GM23338 (cell line): ENCODE results near the gene OPTC.

ENCODE experiments used
- CREB1 ChIP-seq: fragments of 250-450 bp; sonication (Bioruptor Pico); IDR thresholded peaks from 2 replicates; pipeline ENCODE4 v1.5.0; 2020; ENCODE audit warnings: low read depth, mild to moderate bottlenecking, moderate library complexity
- EZH2 ChIP-seq: fragments of 200-600 bp; sonication (generic); IDR thresholded peaks from one replicate; pipeline ENCODE4 v1.8.0; 2017; ENCODE audit warnings: antibody characterized with exemption, mild to moderate bottlenecking, low read depth; ENCODE audit not compliant: unreplicated experiment
- EZH2phosphoT487 ChIP-seq: fragments of 200-600 bp; sonication (generic); IDR thresholded peaks from one replicate; pipeline ENCODE4 v1.8.1; 2018; ENCODE audit warnings: antibody characterized with exemption; ENCODE audit not compliant: unreplicated experiment
- JUNB ChIP-seq: IDR thresholded peaks from one replicate; pipeline ENCODE4 v1.6.1; 2016; ENCODE audit warnings: antibody characterized with exemption; ENCODE audit not compliant: unreplicated experiment
- POLR2AphosphoS5 ChIP-seq: IDR thresholded peaks from 2 replicates; pipeline ENCODE4 v1.6.1; 2016; ENCODE audit warnings: antibody characterized with exemption, low read depth
- STAT1 ChIP-seq: IDR thresholded peaks from one replicate; pipeline ENCODE4 v1.6.1; 2016; ENCODE audit warnings: antibody characterized with exemption; ENCODE audit not compliant: unreplicated experiment
- ZNF114 ChIP-seq: fragments of 250-450 bp; sonication (Bioruptor Pico); IDR thresholded peaks from 2 replicates; pipeline ENCODE4 v1.5.0; 2020; ENCODE audit warnings: mild to moderate bottlenecking, moderate library complexity
- TF ChIP-seq, protein P1 (sequence below): IDR thresholded peaks from one replicate; pipeline ENCODE4 v1.6.1; 2018; ENCODE audit warnings: antibody characterized with exemption; ENCODE audit not compliant: unreplicated experiment
- TF ChIP-seq, protein P2 (sequence below), 2 experiments: fragments of 200-600 bp in 1 of 2; sonication (generic) in 1 of 2; conservative IDR thresholded peaks; 2 replicates each; pipeline versions ENCODE4 v1.5.1 to v1.6.1; 2016 to 2017; ENCODE audit warnings: antibody characterized with exemption in 2 of 2, low read depth in 2 of 2, mild to moderate bottlenecking in 2 of 2, moderate library complexity in 1 of 2
- TF ChIP-seq, protein P3 (sequence below): fragments of 250-450 bp; sonication (Bioruptor Pico); IDR thresholded peaks from 2 replicates; pipeline ENCODE4 v1.5.0; 2020; ENCODE audit warnings: mild to moderate bottlenecking, moderate library complexity

DNA sequence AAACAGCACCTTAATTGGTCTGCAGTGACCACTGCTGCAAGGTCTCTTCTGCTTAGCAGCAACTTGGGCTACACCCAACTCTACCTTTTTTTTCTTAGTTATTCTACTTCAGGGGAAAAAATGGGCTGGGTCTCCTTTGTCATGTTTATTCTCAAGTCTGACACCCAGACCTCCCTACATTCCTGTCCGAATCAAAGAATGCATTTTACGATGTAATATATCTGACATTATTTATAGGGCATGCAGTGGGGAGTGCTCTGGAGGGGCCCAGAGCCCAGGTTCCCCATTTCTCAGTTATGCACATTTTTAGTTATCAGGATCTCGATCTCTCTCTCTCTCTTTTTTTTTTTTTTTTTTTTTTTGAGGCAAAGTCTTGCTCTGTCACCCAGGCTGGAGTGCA is 50.5 kb downstream of the OPTC start:
- TF ChIP-seq EZH2phosphoT487 (no peak), EZH2 (no peak), POLR2AphosphoS5 (no peak), ZNF114 (CRISPR knock-in tag) (no peak), JUNB (no peak), CREB1 (CRISPR knock-in tag) (no peak), STAT1 (no peak)
- TF ChIP-seq, protein P1, sequence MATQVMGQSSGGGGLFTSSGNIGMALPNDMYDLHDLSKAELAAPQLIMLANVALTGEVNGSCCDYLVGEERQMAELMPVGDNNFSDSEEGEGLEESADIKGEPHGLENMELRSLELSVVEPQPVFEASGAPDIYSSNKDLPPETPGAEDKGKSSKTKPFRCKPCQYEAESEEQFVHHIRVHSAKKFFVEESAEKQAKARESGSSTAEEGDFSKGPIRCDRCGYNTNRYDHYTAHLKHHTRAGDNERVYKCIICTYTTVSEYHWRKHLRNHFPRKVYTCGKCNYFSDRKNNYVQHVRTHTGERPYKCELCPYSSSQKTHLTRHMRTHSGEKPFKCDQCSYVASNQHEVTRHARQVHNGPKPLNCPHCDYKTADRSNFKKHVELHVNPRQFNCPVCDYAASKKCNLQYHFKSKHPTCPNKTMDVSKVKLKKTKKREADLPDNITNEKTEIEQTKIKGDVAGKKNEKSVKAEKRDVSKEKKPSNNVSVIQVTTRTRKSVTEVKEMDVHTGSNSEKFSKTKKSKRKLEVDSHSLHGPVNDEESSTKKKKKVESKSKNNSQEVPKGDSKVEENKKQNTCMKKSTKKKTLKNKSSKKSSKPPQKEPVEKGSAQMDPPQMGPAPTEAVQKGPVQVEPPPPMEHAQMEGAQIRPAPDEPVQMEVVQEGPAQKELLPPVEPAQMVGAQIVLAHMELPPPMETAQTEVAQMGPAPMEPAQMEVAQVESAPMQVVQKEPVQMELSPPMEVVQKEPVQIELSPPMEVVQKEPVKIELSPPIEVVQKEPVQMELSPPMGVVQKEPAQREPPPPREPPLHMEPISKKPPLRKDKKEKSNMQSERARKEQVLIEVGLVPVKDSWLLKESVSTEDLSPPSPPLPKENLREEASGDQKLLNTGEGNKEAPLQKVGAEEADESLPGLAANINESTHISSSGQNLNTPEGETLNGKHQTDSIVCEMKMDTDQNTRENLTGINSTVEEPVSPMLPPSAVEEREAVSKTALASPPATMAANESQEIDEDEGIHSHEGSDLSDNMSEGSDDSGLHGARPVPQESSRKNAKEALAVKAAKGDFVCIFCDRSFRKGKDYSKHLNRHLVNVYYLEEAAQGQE = no peak
- TF ChIP-seq, protein P2, sequence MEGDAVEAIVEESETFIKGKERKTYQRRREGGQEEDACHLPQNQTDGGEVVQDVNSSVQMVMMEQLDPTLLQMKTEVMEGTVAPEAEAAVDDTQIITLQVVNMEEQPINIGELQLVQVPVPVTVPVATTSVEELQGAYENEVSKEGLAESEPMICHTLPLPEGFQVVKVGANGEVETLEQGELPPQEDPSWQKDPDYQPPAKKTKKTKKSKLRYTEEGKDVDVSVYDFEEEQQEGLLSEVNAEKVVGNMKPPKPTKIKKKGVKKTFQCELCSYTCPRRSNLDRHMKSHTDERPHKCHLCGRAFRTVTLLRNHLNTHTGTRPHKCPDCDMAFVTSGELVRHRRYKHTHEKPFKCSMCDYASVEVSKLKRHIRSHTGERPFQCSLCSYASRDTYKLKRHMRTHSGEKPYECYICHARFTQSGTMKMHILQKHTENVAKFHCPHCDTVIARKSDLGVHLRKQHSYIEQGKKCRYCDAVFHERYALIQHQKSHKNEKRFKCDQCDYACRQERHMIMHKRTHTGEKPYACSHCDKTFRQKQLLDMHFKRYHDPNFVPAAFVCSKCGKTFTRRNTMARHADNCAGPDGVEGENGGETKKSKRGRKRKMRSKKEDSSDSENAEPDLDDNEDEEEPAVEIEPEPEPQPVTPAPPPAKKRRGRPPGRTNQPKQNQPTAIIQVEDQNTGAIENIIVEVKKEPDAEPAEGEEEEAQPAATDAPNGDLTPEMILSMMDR (conservative IDR thresholded peaks at IDR 0.05; ENCODE audit: low read depth in 2 of 2) = no peak
- TF ChIP-seq, protein P3, sequence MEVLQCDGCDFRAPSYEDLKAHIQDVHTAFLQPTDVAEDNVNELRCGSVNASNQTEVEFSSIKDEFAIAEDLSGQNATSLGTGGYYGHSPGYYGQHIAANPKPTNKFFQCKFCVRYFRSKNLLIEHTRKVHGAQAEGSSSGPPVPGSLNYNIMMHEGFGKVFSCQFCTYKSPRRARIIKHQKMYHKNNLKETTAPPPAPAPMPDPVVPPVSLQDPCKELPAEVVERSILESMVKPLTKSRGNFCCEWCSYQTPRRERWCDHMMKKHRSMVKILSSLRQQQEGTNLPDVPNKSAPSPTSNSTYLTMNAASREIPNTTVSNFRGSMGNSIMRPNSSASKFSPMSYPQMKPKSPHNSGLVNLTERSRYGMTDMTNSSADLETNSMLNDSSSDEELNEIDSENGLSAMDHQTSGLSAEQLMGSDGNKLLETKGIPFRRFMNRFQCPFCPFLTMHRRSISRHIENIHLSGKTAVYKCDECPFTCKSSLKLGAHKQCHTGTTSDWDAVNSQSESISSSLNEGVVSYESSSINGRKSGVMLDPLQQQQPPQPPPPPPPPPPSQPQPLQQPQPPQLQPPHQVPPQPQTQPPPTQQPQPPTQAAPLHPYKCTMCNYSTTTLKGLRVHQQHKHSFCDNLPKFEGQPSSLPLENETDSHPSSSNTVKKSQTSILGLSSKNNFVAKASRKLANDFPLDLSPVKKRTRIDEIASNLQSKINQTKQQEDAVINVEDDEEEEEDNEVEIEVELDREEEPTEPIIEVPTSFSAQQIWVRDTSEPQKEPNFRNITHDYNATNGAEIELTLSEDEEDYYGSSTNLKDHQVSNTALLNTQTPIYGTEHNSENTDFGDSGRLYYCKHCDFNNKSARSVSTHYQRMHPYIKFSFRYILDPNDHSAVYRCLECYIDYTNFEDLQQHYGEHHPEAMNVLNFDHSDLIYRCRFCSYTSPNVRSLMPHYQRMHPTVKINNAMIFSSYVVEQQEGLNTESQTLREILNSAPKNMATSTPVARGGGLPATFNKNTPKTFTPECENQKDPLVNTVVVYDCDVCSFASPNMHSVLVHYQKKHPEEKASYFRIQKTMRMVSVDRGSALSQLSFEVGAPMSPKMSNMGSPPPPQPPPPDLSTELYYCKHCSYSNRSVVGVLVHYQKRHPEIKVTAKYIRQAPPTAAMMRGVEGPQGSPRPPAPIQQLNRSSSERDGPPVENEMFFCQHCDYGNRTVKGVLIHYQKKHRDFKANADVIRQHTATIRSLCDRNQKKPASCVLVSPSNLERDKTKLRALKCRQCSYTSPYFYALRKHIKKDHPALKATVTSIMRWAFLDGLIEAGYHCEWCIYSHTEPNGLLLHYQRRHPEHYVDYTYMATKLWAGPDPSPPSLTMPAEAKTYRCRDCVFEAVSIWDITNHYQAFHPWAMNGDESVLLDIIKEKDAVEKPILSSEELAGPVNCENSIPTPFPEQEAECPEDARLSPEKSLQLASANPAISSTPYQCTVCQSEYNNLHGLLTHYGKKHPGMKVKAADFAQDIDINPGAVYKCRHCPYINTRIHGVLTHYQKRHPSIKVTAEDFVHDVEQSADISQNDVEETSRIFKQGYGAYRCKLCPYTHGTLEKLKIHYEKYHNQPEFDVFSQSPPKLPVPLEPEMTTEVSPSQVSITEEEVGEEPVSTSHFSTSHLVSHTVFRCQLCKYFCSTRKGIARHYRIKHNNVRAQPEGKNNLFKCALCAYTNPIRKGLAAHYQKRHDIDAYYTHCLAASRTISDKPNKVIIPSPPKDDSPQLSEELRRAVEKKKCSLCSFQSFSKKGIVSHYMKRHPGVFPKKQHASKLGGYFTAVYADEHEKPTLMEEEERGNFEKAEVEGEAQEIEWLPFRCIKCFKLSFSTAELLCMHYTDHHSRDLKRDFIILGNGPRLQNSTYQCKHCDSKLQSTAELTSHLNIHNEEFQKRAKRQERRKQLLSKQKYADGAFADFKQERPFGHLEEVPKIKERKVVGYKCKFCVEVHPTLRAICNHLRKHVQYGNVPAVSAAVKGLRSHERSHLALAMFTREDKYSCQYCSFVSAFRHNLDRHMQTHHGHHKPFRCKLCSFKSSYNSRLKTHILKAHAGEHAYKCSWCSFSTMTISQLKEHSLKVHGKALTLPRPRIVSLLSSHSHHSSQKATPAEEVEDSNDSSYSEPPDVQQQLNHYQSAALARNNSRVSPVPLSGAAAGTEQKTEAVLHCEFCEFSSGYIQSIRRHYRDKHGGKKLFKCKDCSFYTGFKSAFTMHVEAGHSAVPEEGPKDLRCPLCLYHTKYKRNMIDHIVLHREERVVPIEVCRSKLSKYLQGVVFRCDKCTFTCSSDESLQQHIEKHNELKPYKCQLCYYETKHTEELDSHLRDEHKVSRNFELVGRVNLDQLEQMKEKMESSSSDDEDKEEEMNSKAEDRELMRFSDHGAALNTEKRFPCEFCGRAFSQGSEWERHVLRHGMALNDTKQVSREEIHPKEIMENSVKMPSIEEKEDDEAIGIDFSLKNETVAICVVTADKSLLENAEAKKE (CRISPR knock-in tag) = no peak
